Peyer's patch (tissue), 4 donors: ENCODE measurements around the gene SUGP2.

ENCODE experiments used
- CTCF ChIP-seq, 6 experiments: fragments of 450-650 bp in 4 of 6; fragments of 200-600 bp in 2 of 6; sonication (generic) in 1 of 6; IDR thresholded peaks; one replicate each; pipeline ENCODE4 v1.5.1; 2017 to 2019; ENCODE audit warnings: antibody characterized with exemption in 6 of 6, mild to moderate bottlenecking in 3 of 6, moderate library complexity in 1 of 6
- POLR2A ChIP-seq, 2 donors: fragments of 450-650 bp; IDR thresholded peaks; one replicate each; pipeline ENCODE4 v1.5.1; 2017; ENCODE audit warnings: antibody characterized with exemption in 2 of 2, mild to moderate bottlenecking in 2 of 2, moderate library complexity in 2 of 2

DNA sequence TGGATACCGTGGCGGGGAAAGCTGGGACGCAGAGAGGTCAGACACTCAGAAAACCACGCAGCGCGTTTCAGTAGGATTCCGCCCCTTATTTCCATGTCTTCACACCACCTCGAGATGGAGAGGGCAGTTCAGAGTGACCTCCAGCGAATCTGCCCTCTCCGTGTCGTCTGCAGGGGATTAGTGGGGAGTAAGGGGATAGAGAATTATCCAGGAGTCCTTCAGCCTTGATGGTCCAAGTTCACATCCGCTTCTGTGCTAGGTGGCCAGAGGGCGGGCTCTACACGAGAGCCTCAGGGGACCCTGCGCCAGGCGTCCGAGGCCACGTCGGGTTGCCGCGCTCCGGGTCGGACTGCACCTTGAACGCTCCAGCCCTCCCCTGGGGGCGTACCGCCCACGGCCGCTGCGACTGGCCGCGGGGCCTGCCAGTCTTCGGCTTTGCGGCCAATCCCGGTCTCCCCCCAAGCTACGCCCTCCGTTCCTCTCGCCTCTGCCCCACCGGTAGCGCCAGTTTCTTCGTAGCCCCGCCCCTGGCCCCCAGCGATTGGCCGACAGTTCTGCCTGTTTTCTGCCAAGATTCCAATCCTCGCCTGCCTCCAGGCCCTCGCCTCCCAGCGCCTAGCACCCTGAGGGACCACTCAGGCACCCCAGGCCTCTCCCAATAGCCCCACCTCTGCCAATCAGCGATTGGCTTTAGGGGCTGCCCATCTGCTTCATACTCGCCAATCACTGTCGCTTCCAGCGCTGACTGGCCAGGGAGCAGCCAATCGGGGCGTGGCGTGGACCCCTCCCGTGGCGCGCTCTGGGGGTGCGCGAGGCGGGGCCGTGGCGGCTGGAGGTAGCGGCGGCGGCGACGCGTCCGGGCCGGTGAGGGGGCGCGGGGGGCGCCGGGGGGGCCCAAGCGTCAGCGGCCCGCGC, 30.1 kb upstream of the SUGP2 start, which contains the start of gene SLC25A42:
- TF ChIP-seq POLR2A (IDR thresholded peaks at IDR 0.05): peak; percentile 34 to 58
- TF ChIP-seq CTCF (IDR thresholded peaks at IDR 0.05): no peak
